HepG2 (cell line): Measurements from ENCODE around the gene TCN2. TPM values are rescaled to one million over a fixed set of nuclear protein-coding genes. Genes with fewer than 3 reads are reported as not detected.
A peak's percentile ranks its signal among the peaks of the same experiment; 100 is the strongest.

Experiments
- ATAC-seq: fragments of 200-7000 bp; cut with Tn5 transposase; 3 replicates; pipeline ENCODE4 v1.9.1; 2020; ENCODE audit warnings: mild to moderate bottlenecking, moderate library complexity
- BruUV-seq: library from RNA; stranded (reverse); fragments of 400-500 nt; replicated peaks from 2 replicates; lab custom pipeline; 2021; lab: Mats Ljungman, UMichigan
- CTCF ChIA-PET: fragments of 300-600 bp; formaldehyde crosslinking; extraction: SDS; loops from one replicate; lab custom pipeline; 2021; ENCODE audit warnings: low total read pairs, inconsistent platforms, low intra/inter-chr PET ratio; lab: Yijun Ruan, JAX
- POLR2A ChIA-PET: fragments of 350-600 bp; sonication (Branson Sonifier 250); formaldehyde crosslinking; loops from one replicate; lab custom pipeline; 2020; ENCODE audit warnings: antibody characterized with exemption, inconsistent platforms; lab: Yijun Ruan, JAX
- DNase-seq: peaks from one replicate; pipeline ENCODE4 v3.0.0-alpha.2; 2015; ENCODE audit warnings: low spot score
- FAIRE-seq: peaks from 3 replicates; lab custom pipeline; 2011; peaks lifted over from hg19 to GRCh38; lab: Jason Lieb, UNC
- H2AFZ ChIP-seq: one replicate; pipeline ENCODE4 v1.6.1; 2011; ENCODE audit warnings: low read length, inconsistent platforms
- H3K27ac ChIP-seq: fragments of 300-600 bp; 3 replicates; pipeline ENCODE4 v1.8.0; 2011; ENCODE audit warnings: mixed run types, mild to moderate bottlenecking, mixed read lengths, low read length, inconsistent platforms; ENCODE audit not compliant: insufficient read depth; ENCODE audit errors: extremely low read length
- H3K27me3 ChIP-seq, 2 experiments: fragments of 200-600 bp in 1 of 2; 2 replicates in 1 of 2; 3 replicates in 1 of 2; pipeline versions ENCODE4 v1.6.0 to v1.8.0; 2011; ENCODE audit warnings: low read length in 2 of 2, mild to moderate bottlenecking in 2 of 2, moderate library complexity in 2 of 2, inconsistent platforms in 1 of 2; ENCODE audit not compliant: insufficient read depth in 2 of 2, control insufficient read depth in 1 of 2
- H3K36me3 ChIP-seq, 2 experiments: fragments of 200-600 bp in 1 of 2; replicated peaks in 1 of 2; 2 replicates in 1 of 2; 3 replicates in 1 of 2; pipeline versions ENCODE4 v1.5.1 to v1.8.0; 2011; ENCODE audit warnings: low read length in 2 of 2, inconsistent platforms in 1 of 2; ENCODE audit not compliant: insufficient read depth in 2 of 2, control insufficient read depth in 1 of 2
- H3K4me1 ChIP-seq: 2 replicates; pipeline ENCODE4 v1.5.1; 2012; ENCODE audit warnings: low read length, inconsistent platforms; ENCODE audit not compliant: insufficient read depth
- H3K4me2 ChIP-seq: 2 replicates; pipeline ENCODE4 v1.6.0; 2011; ENCODE audit warnings: low read depth, low read length, inconsistent platforms
- H3K4me3 ChIP-seq, 3 experiments: fragments of 200-600 bp in 1 of 3; sonication (generic), shearing (Covaris generic) in 1 of 3; replicated peaks in 1 of 3; 2 replicates each; pipeline ENCODE4 v1.5.1; 2011 to 2016; ENCODE audit warnings: low read length in 3 of 3, inconsistent platforms in 2 of 3, low read depth in 2 of 3, mild to moderate bottlenecking in 2 of 3, control low read depth in 1 of 3, mixed read lengths in 1 of 3; ENCODE audit not compliant: insufficient read depth in 1 of 3
- H3K79me2 ChIP-seq: one replicate; pipeline ENCODE4 v1.6.1; 2011; ENCODE audit warnings: low read length, inconsistent platforms; ENCODE audit not compliant: insufficient read depth
- H3K9ac ChIP-seq: 2 replicates; pipeline ENCODE4 v1.6.0; 2011; ENCODE audit warnings: mild to moderate bottlenecking, low read depth, low read length, inconsistent platforms; ENCODE audit not compliant: insufficient read depth
- H3K9me3 ChIP-seq: 2 replicates; pipeline ENCODE4 v1.5.1; 2012; ENCODE audit warnings: mild to moderate bottlenecking, low read length
- H4K20me1 ChIP-seq: 2 replicates; pipeline ENCODE4 v1.6.0; 2011; ENCODE audit warnings: inconsistent platforms, mild to moderate bottlenecking, low read length, moderate library complexity; ENCODE audit not compliant: insufficient read depth
- ARID3A ChIP-seq: IDR thresholded peaks from 2 replicates; pipeline ENCODE4 v1.6.1; 2012; ENCODE audit warnings: low read depth, low read length, improper control_type of control experiment
- CSRNP2 ChIP-seq: sonication (generic); formaldehyde crosslinking; conservative IDR thresholded peaks from 2 replicates; pipeline ENCODE4 v1.8.0; 2022; ENCODE audit warnings: low read depth, missing genetic modification reagents
- ESRRA ChIP-seq: sonication (generic); formaldehyde crosslinking; IDR thresholded peaks from 2 replicates; pipeline ENCODE4 v1.5.1; 2020; ENCODE audit warnings: mild to moderate bottlenecking, low read depth, missing genetic modification reagents
- ETV6 ChIP-seq: sonication (generic); formaldehyde crosslinking; conservative IDR thresholded peaks from 2 replicates; pipeline ENCODE4 v1.4.0; 2020; ENCODE audit warnings: missing genetic modification reagents
- FOXK2 ChIP-seq: fragments of 450-650 bp; IDR thresholded peaks from 2 replicates; pipeline ENCODE4 v1.6.1; 2016
- MED13 ChIP-seq: sonication (generic); formaldehyde crosslinking; IDR thresholded peaks from 2 replicates; pipeline ENCODE4 v1.5.0; 2020; ENCODE audit warnings: missing genetic modification reagents
- NR2F1 ChIP-seq, 2 experiments: fragments of 450-650 bp in 1 of 2; formaldehyde crosslinking in 1 of 2; IDR thresholded peaks; 2 replicates each; pipeline versions ENCODE4 v1.5.0 to v1.6.1; 2016 to 2020; ENCODE audit warnings: mild to moderate bottlenecking in 1 of 2, missing compliant biosample characterization in 1 of 2, missing genetic modification reagents in 1 of 2, moderate library complexity in 1 of 2
- NR2F2 ChIP-seq: IDR thresholded peaks from 2 replicates; pipeline ENCODE4 v1.6.1; 2012; ENCODE audit warnings: low read depth, inconsistent platforms, borderline replicate concordance
- PRDM10 ChIP-seq: sonication (generic); formaldehyde crosslinking; IDR thresholded peaks from 2 replicates; pipeline ENCODE4 v1.4.0; 2020; ENCODE audit warnings: low read depth, missing genetic modification reagents
- SETDB1 ChIP-seq: sonication (generic); formaldehyde crosslinking; IDR thresholded peaks from 2 replicates; pipeline ENCODE4 v1.5.1; 2020; ENCODE audit warnings: missing genetic modification reagents, mild to moderate bottlenecking, borderline replicate concordance
- STAG1 ChIP-seq: sonication (generic); formaldehyde crosslinking; IDR thresholded peaks from 2 replicates; pipeline ENCODE4 v1.4.0; 2020; ENCODE audit warnings: missing genetic modification reagents
- ZBTB25 ChIP-seq: IDR thresholded peaks from 2 replicates; pipeline ENCODE4 v1.6.1; 2018; ENCODE audit warnings: missing genetic modification reagents
- ZMYM3 ChIP-seq: sonication (generic); formaldehyde crosslinking; IDR thresholded peaks from 2 replicates; pipeline ENCODE4 v1.5.1; 2020; ENCODE audit warnings: mild to moderate bottlenecking, missing genetic modification reagents
- ZNF496 ChIP-seq: sonication (generic); formaldehyde crosslinking; IDR thresholded peaks from 2 replicates; pipeline ENCODE4 v1.8.1; 2023; ENCODE audit warnings: mild to moderate bottlenecking, moderate library complexity, missing genetic modification reagents; ENCODE audit not compliant: insufficient replicate concordance
- ZNF510 ChIP-seq: sonication (generic); formaldehyde crosslinking; IDR thresholded peaks from 2 replicates; pipeline ENCODE4 v1.4.0; 2020; ENCODE audit warnings: low read depth, mild to moderate bottlenecking, missing genetic modification reagents
- ZNF562 ChIP-seq: sonication (generic); formaldehyde crosslinking; IDR thresholded peaks from 2 replicates; pipeline ENCODE4 v1.8.0; 2022; ENCODE audit warnings: missing genetic modification reagents, borderline replicate concordance
- ZNF629 ChIP-seq: sonication (generic); formaldehyde crosslinking; conservative IDR thresholded peaks from 2 replicates; pipeline ENCODE4 v1.5.0; 2020; ENCODE audit warnings: missing genetic modification reagents
- WGBS: methylation state at CpG from one replicate; pipeline ENCODE4 v1.1.6; 2017; ENCODE audit warnings: low lambda C conversion rate; 5-methylcytosine and 5-hydroxymethylcytosine counted together
- in situ Hi-C: cut with HindIII; loops from 2 replicates; pipeline ENCODE4 v1.10.0; 2017; ENCODE audit warnings: low pct_unique_long_range_greater_than_20kb; ENCODE audit not compliant: extremely low pct_ligation_motif_present
- intact Hi-C: fragments of 100-400 bp; cut with micrococcal nuclease; formaldehyde crosslinking; loops from one replicate; pipeline ENCODE4 v1.10.0; 2022; ENCODE audit not compliant: unreplicated experiment
- polyA plus RNA-seq, 8 experiments: library from polyadenylated mRNA; depleted of rRNA in 3 of 8; stranded (reverse) in 7 of 8; unstranded in 1 of 8; fragments of >200 nt; fragmentation: Illumina TruSeq in 4 of 8; extraction: Trizol in 4 of 8; gene quantifications; 2 replicates each; pipeline versions ENCODE4 v1.2.1 to v1.2.3, GENCODE V29; 2011 to 2016; ENCODE audit warnings: low read depth in 4 of 8, missing spikeins in 1 of 8, mixed read lengths in 1 of 8; ENCODE audit not compliant: insufficient read depth in 1 of 8
- total RNA-seq, 5 experiments: library from RNA; depleted of rRNA; stranded (reverse); fragments of >200 nt; fragmentation: Illumina TruSeq; extraction: Trizol; gene quantifications; 2 replicates each; pipeline ENCODE4 v1.2.3, GENCODE V29; 2016; ENCODE audit warnings: low read depth in 1 of 5

TCN2 gene
- total and polyA plus RNA-seq, 2 of the 13 experiments (the other 11 are each of a cell fraction or from before 2014, with no cell fraction given): 0.29 to 0.31 TPM

DNA sequence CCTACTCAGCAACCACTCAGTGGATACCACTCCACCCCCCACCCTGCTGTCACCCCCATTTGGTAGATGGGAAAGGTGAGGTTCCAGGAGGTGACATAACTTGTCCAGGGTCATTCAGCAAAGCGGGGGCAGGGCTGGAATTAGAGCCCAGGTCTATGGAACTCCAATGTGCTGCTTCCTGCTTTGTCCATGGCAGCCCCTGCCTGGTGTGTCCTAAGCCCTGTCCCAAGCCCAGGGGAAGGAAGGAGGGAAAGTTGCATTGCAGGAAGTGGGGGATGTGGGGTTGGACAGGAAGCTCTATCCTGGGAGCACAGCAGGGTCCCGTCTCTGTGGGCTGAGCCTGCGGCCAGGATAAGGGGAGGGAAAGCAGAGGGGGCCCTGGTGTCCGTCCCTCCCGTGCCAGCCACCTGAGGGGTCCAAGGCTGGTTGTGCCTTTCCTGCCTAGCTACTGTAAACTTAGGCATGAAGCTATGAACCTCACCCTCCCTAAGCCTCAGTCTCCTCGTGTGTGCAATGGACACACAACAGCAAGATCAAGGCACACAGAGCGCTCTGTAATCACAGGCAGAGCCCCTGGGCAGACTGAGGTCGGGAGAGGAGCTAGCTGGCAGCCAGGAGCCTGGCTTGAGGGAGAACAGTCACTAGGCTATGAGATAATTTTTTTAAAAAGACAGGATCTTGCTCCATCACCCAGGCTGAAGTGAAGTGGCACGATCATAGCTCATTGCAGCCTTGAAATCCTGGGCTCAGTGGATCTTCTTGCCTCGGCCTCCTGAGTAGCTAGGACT lies 45.4 kb upstream of the TCN2 start:
- ChIA-PET CTCF (no interaction called here), POLR2A (no interaction called here)
- BruUV-seq: no TSS peak
- Histone ChIP-seq H3K4me2 (no peak overlapping the region), H3K4me3 (no peak overlapping the region), H3K36me3 (no peaks in the 10 kb centered on the region), H3K4me1 (peaks cover 50% of the 10 kb centered on the region), H3K27me3 (no peaks in the 10 kb centered on the region), H3K9me3 (no peaks in the 10 kb centered on the region), H3K27ac (no peak overlapping the region), H3K79me2 (no peaks in the 10 kb centered on the region), H4K20me1 (no peaks in the 10 kb centered on the region), H3K9ac (no peak overlapping the region), H2AFZ (no peak overlapping the region)
- FAIRE-seq (no peak), DNase-seq (no peak), ATAC-seq (no peak)
- in situ Hi-C loops: no loop called here
- intact Hi-C loops: no loop called here
- WGBS: 75% methylated on average over 5 of the region's 10 CpGs
- no peak for TF ChIP-seq SETDB1 (CRISPR knock-in tag)
- no peak for TF ChIP-seq STAG1
- no peak for TF ChIP-seq NR2F2
- TF ChIP-seq NR2F1 (CRISPR knock-in tag; IDR thresholded peaks at IDR 0.05): no peak
- TF ChIP-seq MED13 (CRISPR knock-in tag): no peak
- no peak for TF ChIP-seq ARID3A
- no peak for TF ChIP-seq FOXK2
- no peak for TF ChIP-seq ZBTB25
- no peak for TF ChIP-seq ZNF510
- TF ChIP-seq CSRNP2 (CRISPR knock-in tag): no peak
- no peak for TF ChIP-seq ETV6 (CRISPR knock-in tag)
- no peak for TF ChIP-seq ZNF496 (CRISPR knock-in tag)
- peak; percentile 52; the same call in 1 of the 2 replicates for TF ChIP-seq ZMYM3
- TF ChIP-seq ZNF629 (CRISPR knock-in tag): peak; percentile 78
- TF ChIP-seq ZNF562 (CRISPR knock-in tag): no peak
- TF ChIP-seq ESRRA: no peak
- no peak for TF ChIP-seq PRDM10 (CRISPR knock-in tag)
